HFF-Myc (cell line): Measurements from ENCODE around the gene ZNF423.

Experiments
- DNase-seq: peaks from one replicate; pipeline ENCODE4 v3.0.0-alpha.2; 2011; ENCODE audit warnings: low read depth; ENCODE audit errors: extremely low read depth
- H3K4me3 ChIP-seq: replicated peaks from 2 replicates; pipeline ENCODE4 v1.5.1; 2011; ENCODE audit warnings: low read depth, mild to moderate bottlenecking, control low read depth, low read length
- CTCF ChIP-seq: IDR thresholded peaks from 2 replicates; pipeline ENCODE4 v1.5.1; 2012; ENCODE audit warnings: mild to moderate bottlenecking, low read depth, low read length, control low read depth; ENCODE audit errors: missing control alignments

Gene ZNF423

GRCh38 chr16:49867796-49868668 is 12.1 kb upstream of the ZNF423 start:
- no peak overlapping the region for H3K4me3 ChIP-seq
- DNase-seq = no peak
- TF ChIP-seq CTCF = no peak

GRCh38 chr16:49867234-49867633 is 11.3 kb upstream of the ZNF423 start:
- no peak overlapping the region for H3K4me3 ChIP-seq
- DNase-seq = no peak
- no peak for TF ChIP-seq CTCF

GRCh38 chr16:49866595-49867071 is 10.7 kb upstream of the ZNF423 start:
- DNase-seq = no peak
- H3K4me3 ChIP-seq = no peak overlapping the region
- no peak for TF ChIP-seq CTCF

GRCh38 chr16:49862694-49863093 is 6.8 kb upstream of the ZNF423 start:
- no peak overlapping the region for H3K4me3 ChIP-seq
- TF ChIP-seq CTCF = no peak
- no peak for DNase-seq

- H3K4me3 ChIP-seq = no peak overlapping the region
- no peak for DNase-seq
- no peak for TF ChIP-seq CTCF
Measured at GRCh38 chr16:49861299-49861698, 5.4 kb upstream of the ZNF423 start.

GRCh38 chr16:49860593-49860992 is 4.7 kb upstream of the ZNF423 start:
- TF ChIP-seq CTCF = no peak
- no peak for DNase-seq
- no peak overlapping the region for H3K4me3 ChIP-seq
